ENCODE measurements around the gene PCGF6.

DNA sequence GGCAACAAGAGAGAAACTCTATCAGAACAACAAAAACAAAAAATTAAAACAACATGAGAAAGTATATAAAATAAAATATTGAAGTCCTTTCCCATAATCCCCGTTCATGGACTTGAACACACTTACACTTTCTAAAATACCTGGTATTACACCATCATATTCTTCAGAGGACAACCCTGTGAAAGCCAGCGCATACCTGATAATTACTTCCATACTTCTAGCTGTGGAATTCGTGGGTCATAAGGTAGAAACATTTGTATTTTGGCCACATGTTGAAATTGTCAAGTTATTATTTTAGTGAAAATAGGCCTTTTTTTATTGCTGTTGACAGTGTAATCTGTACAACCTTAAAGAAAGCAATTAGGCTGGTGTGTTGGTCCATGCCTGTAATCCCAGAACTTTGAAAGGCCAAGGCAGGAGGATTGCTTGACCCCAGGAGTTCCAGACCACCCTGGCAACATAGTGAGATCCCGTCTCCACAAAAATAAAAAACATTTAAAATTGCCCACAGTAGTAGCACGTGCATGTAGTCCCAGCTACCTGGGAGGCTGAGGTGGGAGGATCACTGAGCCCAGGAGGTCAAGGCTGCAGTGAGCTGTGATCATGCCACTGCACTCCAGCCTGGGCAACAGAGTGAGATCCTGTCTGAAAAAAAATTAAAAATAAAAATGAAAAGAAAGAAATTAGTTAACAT lies 5.1 kb upstream of the PCGF6 start:
- no peak for TF ChIP-seq TAF1 (IDR thresholded peaks at IDR 0.05; ENCODE audit: low read depth, low read length)
- no peak for TF ChIP-seq POLR2AphosphoS5 (IDR thresholded peaks at IDR 0.05; ENCODE audit: low read depth, low read length)
- no peak for TF ChIP-seq SPI1 (IDR thresholded peaks at IDR 0.05; ENCODE audit: low read depth, low read length)
- TF ChIP-seq POLR2A (IDR thresholded peaks at IDR 0.05; ENCODE audit: low read depth, low read length), result no peak
- TF ChIP-seq PAX5 (IDR thresholded peaks at IDR 0.05; ENCODE audit: insufficient read depth, low read length, severe bottlenecking), result no peak
